Keratinocyte (primary cell): Measurements from ENCODE around the gene ENTPD7. TPM values are rescaled to one million over a fixed set of nuclear protein-coding genes. Genes with fewer than 3 reads are reported as not detected.

ENCODE experiments used
- DNase-seq: peaks from one replicate; pipeline ENCODE4 v3.0.0-alpha.2; 2011; ENCODE audit warnings: low read depth, missing footprints, low spot score
- FAIRE-seq: peaks from 2 replicates; lab custom pipeline; 2011; peaks lifted over from hg19 to GRCh38; lab: Jason Lieb, UNC
- H2AFZ ChIP-seq: 2 replicates; pipeline ENCODE4 v1.6.0; 2012; ENCODE audit warnings: low read length, control low read depth, inconsistent platforms; ENCODE audit not compliant: control insufficient read depth
- H3K27ac ChIP-seq: 2 replicates; pipeline ENCODE4 v1.5.1; 2011; ENCODE audit warnings: low read length; ENCODE audit not compliant: control insufficient read depth, insufficient read depth
- H3K27me3 ChIP-seq: 3 replicates; pipeline ENCODE4 v1.6.0; 2011; ENCODE audit warnings: low read length; ENCODE audit not compliant: control insufficient read depth, insufficient read depth; ENCODE audit errors: extremely low read depth
- H3K36me3 ChIP-seq, 2 experiments: 2 replicates in 1 of 2; 3 replicates in 1 of 2; pipeline ENCODE4 v1.5.1; 2011; ENCODE audit warnings: low read length in 2 of 2, mild to moderate bottlenecking in 1 of 2; ENCODE audit not compliant: control insufficient read depth in 2 of 2, insufficient read depth in 2 of 2; ENCODE audit errors: extremely low read depth in 1 of 2
- H3K4me1 ChIP-seq: 3 replicates; pipeline ENCODE4 v1.5.1; 2011; ENCODE audit warnings: low read length; ENCODE audit not compliant: control insufficient read depth, insufficient read depth; ENCODE audit errors: extremely low read depth
- H3K4me2 ChIP-seq: 3 replicates; pipeline ENCODE4 v1.6.0; 2011; ENCODE audit warnings: low read depth, low read length; ENCODE audit not compliant: control insufficient read depth, insufficient read depth; ENCODE audit errors: extremely low read depth
- H3K4me3 ChIP-seq, 3 experiments: fragments of 200-600 bp in 1 of 3; sonication (generic) in 1 of 3; 2 replicates in 2 of 3; 3 replicates in 1 of 3; pipeline ENCODE4 v1.5.1; 2011 to 2016; ENCODE audit warnings: low read length in 3 of 3, mild to moderate bottlenecking in 3 of 3, control low read depth in 2 of 3, inconsistent platforms in 1 of 3, low read depth in 1 of 3, mixed read lengths in 1 of 3, mixed run types in 1 of 3, moderate library complexity in 1 of 3; ENCODE audit not compliant: control insufficient read depth in 2 of 3, insufficient read depth in 2 of 3; ENCODE audit errors: extremely low read depth in 1 of 3
- H3K79me2 ChIP-seq: 2 replicates; pipeline ENCODE4 v1.6.0; 2012; ENCODE audit warnings: low read length; ENCODE audit not compliant: control insufficient read depth, insufficient read depth
- H3K9ac ChIP-seq: 3 replicates; pipeline ENCODE4 v1.6.0; 2011; ENCODE audit warnings: low read length; ENCODE audit not compliant: control insufficient read depth, insufficient read depth; ENCODE audit errors: extremely low read depth
- H3K9me1 ChIP-seq: 3 replicates; pipeline ENCODE4 v1.6.0; 2011; ENCODE audit warnings: low read length; ENCODE audit not compliant: control insufficient read depth, insufficient read depth; ENCODE audit errors: extremely low read depth
- H3K9me3 ChIP-seq: 2 replicates; pipeline ENCODE4 v1.5.1; 2012; ENCODE audit warnings: low read depth, low read length; ENCODE audit not compliant: control insufficient read depth
- H4K20me1 ChIP-seq: 3 replicates; pipeline ENCODE4 v1.6.0; 2011; ENCODE audit warnings: low read length; ENCODE audit not compliant: control insufficient read depth, insufficient read depth; ENCODE audit errors: extremely low read depth
- CTCF ChIP-seq, 3 experiments: IDR thresholded peaks in 1 of 3; conservative IDR thresholded peaks in 1 of 3; optimal IDR thresholded peaks in 1 of 3; 2 replicates in 2 of 3; 3 replicates in 1 of 3; pipeline versions ENCODE3 to v1.5.1; 2011; ENCODE audit warnings: low read length in 3 of 3, mild to moderate bottlenecking in 3 of 3, moderate library complexity in 2 of 3, control low read depth in 1 of 3, inconsistent platforms in 1 of 3; ENCODE audit not compliant: insufficient read depth in 2 of 3; ENCODE audit errors: extremely low read depth in 1 of 3
- EZH2 ChIP-seq: IDR thresholded peaks from one replicate; pipeline ENCODE4 v1.6.1; 2012; ENCODE audit warnings: inconsistent platforms, mild to moderate bottlenecking, low read length, moderate library complexity
- dilution Hi-C: fragments of 300-500 bp; cut with MboI; formaldehyde crosslinking; loops from one replicate; pipeline ENCODE4 v1.7.0; 2020; ENCODE audit warnings: low sequenced_read_pairs; ENCODE audit not compliant: extremely low pct_ligation_motif_present
- polyA plus RNA-seq, 5 experiments: library from polyadenylated mRNA; depleted of rRNA in 3 of 5; stranded (reverse) in 3 of 5; stranded (forward) in 1 of 5; unstranded in 1 of 5; fragments of >200 nt; gene quantifications; 1 replicate in 1 of 5; 2 replicates in 3 of 5; 3 replicates in 1 of 5; pipeline versions ENCODE4 v1.2.1 to v1.2.3, GENCODE V29; 2011 to 2012; ENCODE audit warnings: missing spikeins in 2 of 5, low read depth in 1 of 5, low replicate concordance in 1 of 5

Gene ENTPD7
- polyA plus RNA-seq, 1 donor (not counting 4 experiments of a cell fraction or from before 2014, with no cell fraction given) = 18.1 TPM

GRCh38 chr10:99659868-99660366 lies 608 bp downstream of the ENTPD7 start:
- Histone ChIP-seq H3K4me3 (peak overlapping the region; percentile 86 to 99 (median 87)), H3K27me3 (no peaks in the 10 kb centered on the region), H3K79me2 (peaks cover 50% of the 10 kb centered on the region), H3K9me3 (no peaks in the 10 kb centered on the region), H3K4me1 (peaks cover 57% of the 10 kb centered on the region), H3K27ac (peak overlapping the region; percentile 95), H3K4me2 (peak overlapping the region; percentile 90), H3K9ac (peak overlapping the region; percentile 98), H3K9me1 (no peaks in the 10 kb centered on the region), H2AFZ (peak overlapping the region; percentile 28), H4K20me1 (no peaks in the 10 kb centered on the region), H3K36me3 (peaks cover 4 to 19% of the 10 kb centered on the region in 2 experiments)
- DNase-seq (no peak), FAIRE-seq (no peak)
- TF ChIP-seq CTCF (optimal IDR thresholded peaks at IDR 0.05 in 1 of 3, IDR thresholded peaks at IDR 0.05 in 1 of 3, conservative IDR thresholded peaks at IDR 0.05 in 1 of 3; ENCODE audit: extremely low read depth in 1 of 3, insufficient read depth in 2 of 3, low read length in 3 of 3) (no peak), EZH2 (no peak)
- dilution Hi-C loops = no loop called here

- no peaks in the 10 kb centered on the region for H4K20me1 ChIP-seq
- peaks cover 52% of the 10 kb centered on the region for H3K79me2 ChIP-seq
- no peaks in the 10 kb centered on the region for H3K9me1 ChIP-seq
- TF ChIP-seq CTCF (optimal IDR thresholded peaks at IDR 0.05 in 1 of 3, IDR thresholded peaks at IDR 0.05 in 1 of 3, conservative IDR thresholded peaks at IDR 0.05 in 1 of 3; ENCODE audit: extremely low read depth in 1 of 3, insufficient read depth in 2 of 3, low read length in 3 of 3) = no peak
- TF ChIP-seq EZH2 = no peak
- FAIRE-seq (no peak), DNase-seq (no peak)
- peaks cover 49% of the 10 kb centered on the region for H3K4me1 ChIP-seq
- peak overlapping the region; percentile 90 for H3K4me2 ChIP-seq
- peak overlapping the region; percentile 86 to 99 (median 87) for H3K4me3 ChIP-seq
- H3K27ac ChIP-seq = peak overlapping the region; percentile 95
- H3K36me3 ChIP-seq = peaks cover 6 to 21% of the 10 kb centered on the region in 2 experiments
- no peak overlapping the region for H2AFZ ChIP-seq
- H3K9ac ChIP-seq = peak overlapping the region; percentile 98
- H3K27me3 ChIP-seq = no peaks in the 10 kb centered on the region
- dilution Hi-C loops = no loop called here
- H3K9me3 ChIP-seq = no peaks in the 10 kb centered on the region
Observed at GRCh38 chr10:99660662-99661376, 1.5 kb downstream of the ENTPD7 start.
